IMR-90 (cell line): ENCODE data around the gene TAF1B. TPM values are rescaled to one million over a fixed set of nuclear protein-coding genes. Genes with fewer than 3 reads are reported as not detected.

Experiments
- ATAC-seq: fragments of 200-7000 bp; cut with Tn5 transposase; 2 replicates; pipeline ENCODE4 v1.9.1; 2020; ENCODE audit warnings: low read depth, mild to moderate bottlenecking, moderate library complexity
- BruUV-seq: library from RNA; stranded (reverse); fragments of 400-500 nt; replicated peaks from 2 replicates; lab custom pipeline; 2021; lab: Mats Ljungman, UMichigan
- CTCF ChIA-PET: fragments of 300-600 bp; formaldehyde crosslinking; extraction: SDS; loops from one replicate; lab custom pipeline; 2021; ENCODE audit warnings: antibody characterized with exemption; lab: Yijun Ruan, JAX
- POLR2A ChIA-PET: fragments of 300-600 bp; sonication (Branson Sonifier 250); formaldehyde crosslinking; loops from one replicate; lab custom pipeline; 2022; ENCODE audit warnings: antibody characterized with exemption; ENCODE audit not compliant: unreplicated experiment; lab: Charles Lee
- DNase-seq: peaks from one replicate; pipeline ENCODE4 v3.0.0; 2013
- H2AFZ ChIP-seq: replicated peaks from 2 replicates; pipeline ENCODE3; 2013; ENCODE audit warnings: low read length, mild to moderate bottlenecking; ENCODE audit not compliant: poor library complexity
- H2AK5ac ChIP-seq: 2 replicates; pipeline ENCODE4 v1.6.1; 2013; ENCODE audit warnings: low read depth, low read length, inconsistent platforms
- H2AK9ac ChIP-seq: replicated peaks from 2 replicates; pipeline ENCODE3; 2013; ENCODE audit warnings: mild to moderate bottlenecking, low read depth, low read length, moderate library complexity; ENCODE audit not compliant: poor library complexity
- H2BK120ac ChIP-seq: 2 replicates; pipeline ENCODE4 v1.6.1; 2013; ENCODE audit warnings: low read depth, low read length, inconsistent platforms
- H2BK15ac ChIP-seq: 3 replicates; pipeline ENCODE4 v1.6.1; 2013; ENCODE audit warnings: low read depth, low read length, inconsistent platforms
- H2BK20ac ChIP-seq: 2 replicates; pipeline ENCODE4 v1.6.1; 2013; ENCODE audit warnings: low read depth, mild to moderate bottlenecking, inconsistent platforms, low read length, moderate library complexity
- H2BK5ac ChIP-seq: 2 replicates; pipeline ENCODE4 v1.6.1; 2013; ENCODE audit warnings: mild to moderate bottlenecking, low read depth, low read length, inconsistent platforms; ENCODE audit not compliant: poor library complexity, severe bottlenecking
- H3K14ac ChIP-seq: replicated peaks from 2 replicates; pipeline ENCODE4 v1.6.1; 2013; ENCODE audit warnings: low read depth, low read length, inconsistent platforms
- H3K18ac ChIP-seq: 2 replicates; pipeline ENCODE4 v1.6.1; 2013; ENCODE audit warnings: low read depth, low read length, control low read depth
- H3K23ac ChIP-seq: 2 replicates; pipeline ENCODE4 v1.6.1; 2013; ENCODE audit warnings: low read depth, low read length, inconsistent platforms
- H3K27ac ChIP-seq: 2 replicates; pipeline ENCODE4 v1.5.1; 2013; ENCODE audit warnings: mild to moderate bottlenecking, control low read depth, low read length; ENCODE audit not compliant: insufficient read depth
- H3K27me3 ChIP-seq: 2 replicates; pipeline ENCODE4 v1.6.1; 2013; ENCODE audit warnings: low read length; ENCODE audit not compliant: control insufficient read depth, insufficient read depth
- H3K36me3 ChIP-seq: 2 replicates; pipeline ENCODE4 v1.6.1; 2013; ENCODE audit warnings: low read length, mixed read lengths; ENCODE audit not compliant: control insufficient read depth, insufficient read depth
- H3K4ac ChIP-seq: 2 replicates; pipeline ENCODE4 v1.6.1; 2013; ENCODE audit warnings: low read depth, low read length, inconsistent platforms
- H3K4me1 ChIP-seq: 2 replicates; pipeline ENCODE4 v1.6.1; 2013; ENCODE audit warnings: low read length, mixed read lengths; ENCODE audit not compliant: control insufficient read depth, insufficient read depth
- H3K4me2 ChIP-seq: 2 replicates; pipeline ENCODE4 v1.6.1; 2013; ENCODE audit warnings: low read depth, mild to moderate bottlenecking, control low read depth, low read length, moderate library complexity
- H3K4me3 ChIP-seq: 2 replicates; pipeline ENCODE4 v1.5.1; 2013; ENCODE audit warnings: low read depth, mild to moderate bottlenecking, control low read depth, low read length, moderate library complexity; ENCODE audit not compliant: insufficient read depth
- H3K56ac ChIP-seq: 2 replicates; pipeline ENCODE4 v1.6.1; 2013; ENCODE audit warnings: low read length, inconsistent platforms; ENCODE audit not compliant: insufficient read depth; ENCODE audit errors: extremely low read depth
- H3K79me1 ChIP-seq, 2 experiments: 2 replicates each; pipeline ENCODE4 v1.6.1; 2013; ENCODE audit warnings: low read length in 2 of 2, inconsistent platforms in 1 of 2, low read depth in 1 of 2
- H3K9ac ChIP-seq: 2 replicates; pipeline ENCODE4 v1.6.1; 2013; ENCODE audit warnings: low read depth, low read length, control low read depth
- H3K9me1 ChIP-seq: 2 replicates; pipeline ENCODE4 v1.6.1; 2013; ENCODE audit warnings: low read length, inconsistent platforms; ENCODE audit not compliant: insufficient read depth
- H3K9me3 ChIP-seq: 2 replicates; pipeline ENCODE4 v1.6.1; 2013; ENCODE audit warnings: low read length; ENCODE audit not compliant: control insufficient read depth, insufficient read depth
- H4K20me1 ChIP-seq: 2 replicates; pipeline ENCODE4 v1.6.1; 2013; ENCODE audit warnings: low read length, inconsistent platforms; ENCODE audit not compliant: insufficient read depth
- H4K5ac ChIP-seq: 2 replicates; pipeline ENCODE4 v1.6.1; 2013; ENCODE audit warnings: mild to moderate bottlenecking, low read depth, low read length, control low read depth
- H4K8ac ChIP-seq, 2 experiments: 2 replicates each; pipeline ENCODE4 v1.6.1; 2013; ENCODE audit warnings: low read depth in 2 of 2, low read length in 2 of 2, control low read depth in 1 of 2, inconsistent platforms in 1 of 2
- H4K91ac ChIP-seq: 2 replicates; pipeline ENCODE4 v1.6.1; 2013; ENCODE audit warnings: low read depth, low read length, inconsistent platforms; ENCODE audit not compliant: insufficient read depth
- BHLHE40 ChIP-seq: fragments of 150-350 bp; IDR thresholded peaks from 2 replicates; pipeline ENCODE4 v1.6.1; 2016; ENCODE audit warnings: mild to moderate bottlenecking, low read depth, low read length
- CEBPB ChIP-seq: IDR thresholded peaks from 2 replicates; pipeline ENCODE4 v1.6.1; 2012; ENCODE audit warnings: low read depth, low read length, improper control_type of control experiment
- CHD1 ChIP-seq: IDR thresholded peaks from 2 replicates; pipeline ENCODE4 v1.6.1; 2012; ENCODE audit warnings: low read depth, low read length, improper control_type of control experiment
- CTCF ChIP-seq: conservative IDR thresholded peaks from 2 replicates; pipeline ENCODE4 v1.5.1; 2012; ENCODE audit warnings: mild to moderate bottlenecking, low read depth, low read length, improper control_type of control experiment
- FOS ChIP-seq: fragments of 150-350 bp; IDR thresholded peaks from 2 replicates; pipeline ENCODE4 v1.6.1; 2016; ENCODE audit warnings: low read depth, low read length
- MAFK ChIP-seq: IDR thresholded peaks from 2 replicates; pipeline ENCODE4 v1.6.1; 2012; ENCODE audit warnings: low read depth, low read length, improper control_type of control experiment
- MAZ ChIP-seq: IDR thresholded peaks from 2 replicates; pipeline ENCODE4 v1.6.1; 2012; ENCODE audit warnings: low read depth, mild to moderate bottlenecking, low read length, improper control_type of control experiment, moderate library complexity, borderline replicate concordance
- NFE2L2 ChIP-seq: fragments of 150-350 bp; IDR thresholded peaks from 2 replicates; pipeline ENCODE4 v1.6.1; 2016; ENCODE audit warnings: low read depth, mild to moderate bottlenecking, low read length
- POLR2A ChIP-seq: IDR thresholded peaks from 2 replicates; pipeline ENCODE4 v1.6.1; 2012; ENCODE audit warnings: mild to moderate bottlenecking, low read depth, low read length
- RAD21 ChIP-seq: IDR thresholded peaks from 2 replicates; pipeline ENCODE4 v1.6.1; 2012; ENCODE audit warnings: low read length, improper control_type of control experiment
- RCOR1 ChIP-seq: IDR thresholded peaks from 2 replicates; pipeline ENCODE4 v1.6.1; 2012; ENCODE audit warnings: mild to moderate bottlenecking, low read length, improper control_type of control experiment; ENCODE audit not compliant: insufficient replicate concordance
- RFX5 ChIP-seq: IDR thresholded peaks from 2 replicates; pipeline ENCODE4 v1.8.0; 2012; ENCODE audit warnings: low read depth, mild to moderate bottlenecking, low read length, moderate library complexity
- SMC3 ChIP-seq: fragments of 150-350 bp; IDR thresholded peaks from 2 replicates; pipeline ENCODE4 v1.6.1; 2016; ENCODE audit warnings: low read depth, mild to moderate bottlenecking, antibody characterized with exemption, low read length, moderate library complexity
- USF2 ChIP-seq: fragments of 150-350 bp; IDR thresholded peaks from 2 replicates; pipeline ENCODE4 v1.6.1; 2017; ENCODE audit warnings: mild to moderate bottlenecking, antibody characterized with exemption, low read length, low read depth
- WGBS, 2 experiments: methylation state at CpG; one replicate each; pipeline versions ENCODE4 v1.1.5 to v1.1.7; 2013; ENCODE audit warnings: missing lambda C conversion rate in 2 of 2; ENCODE audit not compliant: insufficient read length in 1 of 2; ENCODE audit errors: extremely low coverage in 2 of 2; 5-methylcytosine and 5-hydroxymethylcytosine counted together
- dilution Hi-C: fragments of 300-500 bp; cut with HindIII; formaldehyde crosslinking; loops from one replicate; pipeline ENCODE4 v1.14.3; 2018; ENCODE audit warnings: low sequenced_read_pairs; ENCODE audit not compliant: unreplicated experiment
- in situ Hi-C: fragments of 300-500 bp; cut with MboI; formaldehyde crosslinking; loops from 3 replicates; pipeline ENCODE4 v1.14.3; 2019; ENCODE audit warnings: low sequenced_read_pairs, inconsistent platforms, mixed read lengths
- intact Hi-C: fragments of 100-400 bp; cut with micrococcal nuclease; formaldehyde crosslinking; loops from 2 replicates; pipeline ENCODE4 v1.10.0; 2022
- polyA plus RNA-seq, 3 experiments: library from polyadenylated mRNA; depleted of rRNA; stranded (reverse); fragments of >200 nt; gene quantifications; 2 replicates each; pipeline ENCODE4 v1.2.3, GENCODE V29; 2012; ENCODE audit warnings: low replicate concordance in 1 of 3
- total RNA-seq: library from RNA; depleted of rRNA; stranded (reverse); fragments of >200 nt; gene quantifications from 2 replicates; pipeline ENCODE4 v1.2.3, GENCODE V29; 2012

Gene TAF1B
- total and polyA plus RNA-seq, 2 of the 4 experiments (the other 2 are of a cell fraction): 8.4 to 19.9 TPM

- H3K9ac ChIP-seq: no peak overlapping the region
- H2AK5ac ChIP-seq: no peak overlapping the region
- H4K91ac ChIP-seq: no peak overlapping the region
- no peaks in the 10 kb centered on the region for H3K9me3 ChIP-seq
- POLR2A ChIA-PET: interaction anchor here (0.9 kb wide), 1 partner anchor 12 kb away, joined by 3 read pairs; no protein-coding TSS in a partner anchor
- no peak overlapping the region for H4K8ac ChIP-seq
- H3K23ac ChIP-seq: no peak overlapping the region
- H3K79me1 ChIP-seq: peaks cover 9 to 31% of the 10 kb centered on the region in 2 experiments; a peak in 3 of 4 replicates
- intact Hi-C loops: no loop called here
- no peaks in the 10 kb centered on the region for H3K9me1 ChIP-seq
- no peak overlapping the region; the same call in 1 of the 2 replicates for H3K18ac ChIP-seq
- no peaks in the 10 kb centered on the region for H4K20me1 ChIP-seq
- no peak overlapping the region for H2BK20ac ChIP-seq
- no peak overlapping the region for H3K56ac ChIP-seq
- dilution Hi-C loops: no loop called here
- DNase-seq: no peak
- H3K4me2 ChIP-seq: no peak overlapping the region
- no peak overlapping the region for H2BK15ac ChIP-seq
- no TSS peak for BruUV-seq
- in situ Hi-C loops: no loop called here
- no peak overlapping the region for H2AFZ ChIP-seq
- WGBS, 2 experiments: 92% methylated on average over 2 of the region's 7 CpGs; no CpG with 5 or more reads in 1 of the 2 experiments
- H2AK9ac ChIP-seq: no peak overlapping the region
- no peak overlapping the region; the same call in 1 of the 2 replicates for H2BK120ac ChIP-seq
- no peak overlapping the region for H3K4me3 ChIP-seq
- H4K5ac ChIP-seq: no peak overlapping the region
- no peak for ATAC-seq
- H3K4ac ChIP-seq: no peak overlapping the region
- H3K14ac ChIP-seq: 0 out of 2 replicates have a peak overlapping the region, but pooled peaks have one; percentile 63
- no peaks in the 10 kb centered on the region for H3K27me3 ChIP-seq
- H3K4me1 ChIP-seq: peaks cover 9% of the 10 kb centered on the region
- H2BK5ac ChIP-seq: no peak overlapping the region
- CTCF ChIA-PET: interaction anchor here (0.6 kb wide), 1 partner anchor 16 kb away, joined by 3 read pairs; no protein-coding TSS in a partner anchor
- H3K27ac ChIP-seq: no peak overlapping the region
- no peaks in the 10 kb centered on the region for H3K36me3 ChIP-seq
- TF ChIP-seq MAZ (no peak), RAD21 (no peak), CEBPB (no peak), BHLHE40 (no peak), POLR2A (no peak), SMC3 (no peak), RCOR1 (no peak), USF2 (no peak), NFE2L2 (no peak), CHD1 (no peak), FOS (no peak), RFX5 (no peak), CTCF (no peak), MAFK (no peak)
These were observed 52.7 kb downstream of the TAF1B start for GRCh38 chr2:9895669-9896590.
